GM23338 (cell line): ENCODE measurements around the gene ROBO1. TPM values are rescaled to one million over a fixed set of nuclear protein-coding genes. Genes with fewer than 3 reads are reported as not detected.

Experiments used
- ATAC-seq: fragments of 200-7000 bp; cut with Tn5 transposase; 3 replicates; pipeline ENCODE4 v1.9.1; 2020
- DNase-seq: peaks from one replicate; pipeline ENCODE4 v3.0.0-alpha.2; 2015; ENCODE audit warnings: low spot score
- H2AFZ ChIP-seq: fragments of 200-600 bp; sonication (generic); 2 replicates; pipeline ENCODE4 v1.8.0; 2016; ENCODE audit warnings: antibody characterized with exemption, mild to moderate bottlenecking, moderate library complexity
- H3F3A ChIP-seq: fragments of 200-600 bp; sonication (generic); replicated peaks from 2 replicates; pipeline ENCODE4 v1.8.0; 2017; ENCODE audit warnings: antibody characterized with exemption, mixed run types, low read depth
- H3K27ac ChIP-seq: fragments of 200-600 bp; sonication (generic); 2 replicates; pipeline ENCODE4 v1.6.1; 2016; ENCODE audit warnings: low read depth
- H3K27me3 ChIP-seq: fragments of 200-600 bp; sonication (generic); 2 replicates; pipeline ENCODE4 v1.8.0; 2016; ENCODE audit warnings: mild to moderate bottlenecking, mixed run types, moderate library complexity; ENCODE audit not compliant: insufficient read depth
- H3K36me3 ChIP-seq: fragments of 200-600 bp; sonication (generic); 2 replicates; pipeline ENCODE4 v1.8.0; 2016; ENCODE audit warnings: mild to moderate bottlenecking; ENCODE audit not compliant: insufficient read depth
- H3K4me1 ChIP-seq: fragments of 200-600 bp; sonication (generic); 2 replicates; pipeline ENCODE4 v1.8.0; 2016; ENCODE audit warnings: mild to moderate bottlenecking, moderate library complexity; ENCODE audit not compliant: insufficient read depth
- H3K4me2 ChIP-seq: fragments of 200-600 bp; sonication (generic); 2 replicates; pipeline ENCODE4 v1.7.1; 2017; ENCODE audit warnings: mixed run types
- H3K4me3 ChIP-seq: fragments of 200-600 bp; sonication (generic); 2 replicates; pipeline ENCODE4 v1.6.1; 2016; ENCODE audit warnings: mixed run types
- H3K79me2 ChIP-seq: fragments of 200-600 bp; sonication (generic); replicated peaks from 2 replicates; pipeline ENCODE4 v1.8.0; 2017; ENCODE audit warnings: mild to moderate bottlenecking; ENCODE audit not compliant: insufficient read depth
- H3K9me2 ChIP-seq: fragments of 200-600 bp; sonication (generic); 2 replicates; pipeline ENCODE4 v1.8.0; 2017; ENCODE audit not compliant: insufficient read depth
- H4K20me1 ChIP-seq: fragments of 200-600 bp; sonication (generic); replicated peaks from 2 replicates; pipeline ENCODE4 v1.8.0; 2017; ENCODE audit warnings: mild to moderate bottlenecking; ENCODE audit not compliant: insufficient read depth
- H3K27ac Mint-ChIP-seq: 2 replicates; pipeline ENCODE4 v1.8.0; 2020; ENCODE audit warnings: inconsistent platforms, mild to moderate bottlenecking, moderate library complexity, mixed read lengths
- H3K27me3 Mint-ChIP-seq: 3 replicates; pipeline ENCODE4 v1.8.0; 2022; ENCODE audit warnings: low read depth, mild to moderate bottlenecking, moderate library complexity, mixed read lengths, inconsistent platforms; ENCODE audit not compliant: insufficient read depth, poor library complexity
- H3K36me3 Mint-ChIP-seq: 3 replicates; pipeline ENCODE4 v1.8.0; 2021; ENCODE audit warnings: low read depth, mild to moderate bottlenecking, inconsistent platforms, moderate library complexity, mixed read lengths
- H3K4me1 Mint-ChIP-seq: 3 replicates; pipeline ENCODE4 v1.8.0; 2020; ENCODE audit warnings: mild to moderate bottlenecking, inconsistent platforms, mixed read lengths
- H3K4me3 Mint-ChIP-seq: 3 replicates; pipeline ENCODE4 v1.8.0; 2021; ENCODE audit warnings: moderate library complexity, mild to moderate bottlenecking, inconsistent platforms, mixed read lengths
- H3K9me3 Mint-ChIP-seq: 3 replicates; pipeline ENCODE4 v1.8.0; 2020; ENCODE audit warnings: moderate library complexity, mild to moderate bottlenecking, inconsistent platforms, mixed read lengths
- CREB1 ChIP-seq: fragments of 250-450 bp; sonication (Bioruptor Pico); IDR thresholded peaks from 2 replicates; pipeline ENCODE4 v1.5.0; 2020; ENCODE audit warnings: low read depth, mild to moderate bottlenecking, moderate library complexity
- EZH2 ChIP-seq: fragments of 200-600 bp; sonication (generic); IDR thresholded peaks from one replicate; pipeline ENCODE4 v1.8.0; 2017; ENCODE audit warnings: antibody characterized with exemption, mild to moderate bottlenecking, low read depth; ENCODE audit not compliant: unreplicated experiment
- EZH2phosphoT487 ChIP-seq: fragments of 200-600 bp; sonication (generic); IDR thresholded peaks from one replicate; pipeline ENCODE4 v1.8.1; 2018; ENCODE audit warnings: antibody characterized with exemption; ENCODE audit not compliant: unreplicated experiment
- JUNB ChIP-seq: IDR thresholded peaks from one replicate; pipeline ENCODE4 v1.6.1; 2016; ENCODE audit warnings: antibody characterized with exemption; ENCODE audit not compliant: unreplicated experiment
- POLR2AphosphoS5 ChIP-seq: IDR thresholded peaks from 2 replicates; pipeline ENCODE4 v1.6.1; 2016; ENCODE audit warnings: antibody characterized with exemption, low read depth
- STAT1 ChIP-seq: IDR thresholded peaks from one replicate; pipeline ENCODE4 v1.6.1; 2016; ENCODE audit warnings: antibody characterized with exemption; ENCODE audit not compliant: unreplicated experiment
- ZNF114 ChIP-seq: fragments of 250-450 bp; sonication (Bioruptor Pico); IDR thresholded peaks from 2 replicates; pipeline ENCODE4 v1.5.0; 2020; ENCODE audit warnings: mild to moderate bottlenecking, moderate library complexity
- ZNF331 ChIP-seq: fragments of 250-450 bp; sonication (Bioruptor Pico); IDR thresholded peaks from 2 replicates; pipeline ENCODE4 v1.5.0; 2020; ENCODE audit warnings: low read depth, mild to moderate bottlenecking, moderate library complexity
- polyA plus RNA-seq: library from polyadenylated mRNA; unstranded; fragments of >200 nt; fragmentation: Nextera tagmentation; extraction: Ambion mirVana; gene quantifications from 2 replicates; pipeline ENCODE4 v1.2.1, GENCODE V29; 2016
- total RNA-seq: library from RNA; depleted of rRNA; stranded (reverse); fragments of >200 nt; shearing (Covaris generic); gene quantifications from 2 replicates; pipeline ENCODE4 v1.2.3, GENCODE V29; 2014
- TF ChIP-seq, protein P1 (sequence below): IDR thresholded peaks from one replicate; pipeline ENCODE4 v1.6.1; 2018; ENCODE audit warnings: antibody characterized with exemption; ENCODE audit not compliant: unreplicated experiment
- TF ChIP-seq, protein P2 (sequence below): fragments of 250-450 bp; sonication (Bioruptor Pico); IDR thresholded peaks from 2 replicates; pipeline ENCODE4 v1.5.0; 2020; ENCODE audit warnings: mild to moderate bottlenecking, moderate library complexity
- TF ChIP-seq, protein P3 (sequence below): IDR thresholded peaks from 2 replicates; pipeline ENCODE4 v1.6.1; 2016; ENCODE audit warnings: antibody characterized with exemption

The ROBO1 gene
- total and polyA plus RNA-seq, 2 experiments from 2014 or later = 19.2 to 78.3 TPM

DNA sequence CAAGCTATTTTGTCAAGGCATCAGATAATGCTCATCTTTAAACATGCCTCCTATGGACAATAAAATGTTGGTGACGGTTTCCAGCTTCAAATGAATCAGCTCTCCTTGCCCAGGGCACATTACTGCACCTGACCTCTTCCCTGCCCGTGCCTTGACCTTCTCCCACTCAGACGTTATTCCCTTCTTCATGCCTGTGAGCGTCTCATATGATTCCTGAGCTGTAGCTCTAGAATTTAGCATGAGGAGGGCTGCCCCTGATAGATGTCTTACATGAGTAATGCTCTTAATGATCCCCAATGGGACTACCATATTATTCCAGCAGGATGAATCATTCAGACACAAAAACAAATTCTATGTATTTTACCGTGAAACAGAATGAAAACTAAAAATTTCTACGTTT, 762.7 kb downstream of the ROBO1 start:
- peaks cover 33% of the 10 kb centered on the region for H3K4me1 Mint-ChIP-seq
- no peak overlapping the region; the same call in 1 of the 2 replicates for H3K27ac Mint-ChIP-seq
- peaks cover 21% of the 10 kb centered on the region for H4K20me1 ChIP-seq
- peaks cover 96% of the 10 kb centered on the region for H3K79me2 ChIP-seq
- H3F3A ChIP-seq = no peaks in the 10 kb centered on the region
- no peaks in the 10 kb centered on the region for H3K27me3 ChIP-seq
- no peaks in the 10 kb centered on the region for H3K9me2 ChIP-seq
- peaks cover 3% of the 10 kb centered on the region; the same call in 2 of the 3 replicates for H3K36me3 Mint-ChIP-seq
- H3K4me1 ChIP-seq = peaks cover 17% of the 10 kb centered on the region
- peaks cover 4% of the 10 kb centered on the region for H3K27me3 Mint-ChIP-seq
- no peak overlapping the region for H3K4me3 ChIP-seq
- H3K27ac ChIP-seq = no peak overlapping the region
- no peak overlapping the region for H3K4me2 ChIP-seq
- no peaks in the 10 kb centered on the region; the same call in 2 of the 3 replicates for H3K9me3 Mint-ChIP-seq
- TF ChIP-seq POLR2AphosphoS5 = no peak
- no peak for TF ChIP-seq ZNF114 (CRISPR knock-in tag)
- no peak overlapping the region for H2AFZ ChIP-seq
- no peak for ATAC-seq
- no peak overlapping the region for H3K4me3 Mint-ChIP-seq
- H3K36me3 ChIP-seq = no peaks in the 10 kb centered on the region
- DNase-seq = no peak

DNA sequence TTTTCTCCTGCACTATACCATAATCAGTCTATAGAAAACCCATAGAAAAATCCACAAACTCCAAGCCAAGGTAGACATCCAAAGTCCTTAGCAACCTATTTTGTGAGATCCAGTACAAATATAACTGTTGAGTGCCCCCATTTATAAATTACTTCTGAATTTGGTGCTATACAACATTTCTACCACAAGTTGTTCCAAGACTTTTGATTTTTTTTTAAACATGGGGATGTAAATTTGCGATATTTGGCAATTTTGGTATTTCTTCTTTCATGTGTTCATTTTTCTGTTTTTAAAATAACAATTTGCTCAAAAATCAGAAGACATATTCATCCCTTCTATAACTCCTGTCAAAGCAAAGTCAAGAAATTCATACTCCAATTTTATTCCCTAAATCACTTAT, 763.8 kb downstream of the ROBO1 start:
- Histone ChIP-seq H3K27ac (no peak overlapping the region), H3F3A (no peaks in the 10 kb centered on the region), H4K20me1 (peaks cover 15% of the 10 kb centered on the region), H3K4me3 (no peak overlapping the region), H3K4me2 (no peak overlapping the region), H3K36me3 (no peaks in the 10 kb centered on the region), H3K27me3 (no peaks in the 10 kb centered on the region), H3K79me2 (peaks cover 96% of the 10 kb centered on the region), H2AFZ (no peak overlapping the region), H3K4me1 (peaks cover 17% of the 10 kb centered on the region), H3K9me2 (no peaks in the 10 kb centered on the region)
- Mint-ChIP-seq H3K4me1 (peaks cover 29% of the 10 kb centered on the region), H3K36me3 (peaks cover 3% of the 10 kb centered on the region; the same call in 2 of the 3 replicates), H3K4me3 (no peak overlapping the region), H3K27ac (no peak overlapping the region), H3K9me3 (no peaks in the 10 kb centered on the region; the same call in 2 of the 3 replicates), H3K27me3 (peaks cover 4% of the 10 kb centered on the region)
- DNase-seq (no peak), ATAC-seq (no peak)
- TF ChIP-seq, protein P1, sequence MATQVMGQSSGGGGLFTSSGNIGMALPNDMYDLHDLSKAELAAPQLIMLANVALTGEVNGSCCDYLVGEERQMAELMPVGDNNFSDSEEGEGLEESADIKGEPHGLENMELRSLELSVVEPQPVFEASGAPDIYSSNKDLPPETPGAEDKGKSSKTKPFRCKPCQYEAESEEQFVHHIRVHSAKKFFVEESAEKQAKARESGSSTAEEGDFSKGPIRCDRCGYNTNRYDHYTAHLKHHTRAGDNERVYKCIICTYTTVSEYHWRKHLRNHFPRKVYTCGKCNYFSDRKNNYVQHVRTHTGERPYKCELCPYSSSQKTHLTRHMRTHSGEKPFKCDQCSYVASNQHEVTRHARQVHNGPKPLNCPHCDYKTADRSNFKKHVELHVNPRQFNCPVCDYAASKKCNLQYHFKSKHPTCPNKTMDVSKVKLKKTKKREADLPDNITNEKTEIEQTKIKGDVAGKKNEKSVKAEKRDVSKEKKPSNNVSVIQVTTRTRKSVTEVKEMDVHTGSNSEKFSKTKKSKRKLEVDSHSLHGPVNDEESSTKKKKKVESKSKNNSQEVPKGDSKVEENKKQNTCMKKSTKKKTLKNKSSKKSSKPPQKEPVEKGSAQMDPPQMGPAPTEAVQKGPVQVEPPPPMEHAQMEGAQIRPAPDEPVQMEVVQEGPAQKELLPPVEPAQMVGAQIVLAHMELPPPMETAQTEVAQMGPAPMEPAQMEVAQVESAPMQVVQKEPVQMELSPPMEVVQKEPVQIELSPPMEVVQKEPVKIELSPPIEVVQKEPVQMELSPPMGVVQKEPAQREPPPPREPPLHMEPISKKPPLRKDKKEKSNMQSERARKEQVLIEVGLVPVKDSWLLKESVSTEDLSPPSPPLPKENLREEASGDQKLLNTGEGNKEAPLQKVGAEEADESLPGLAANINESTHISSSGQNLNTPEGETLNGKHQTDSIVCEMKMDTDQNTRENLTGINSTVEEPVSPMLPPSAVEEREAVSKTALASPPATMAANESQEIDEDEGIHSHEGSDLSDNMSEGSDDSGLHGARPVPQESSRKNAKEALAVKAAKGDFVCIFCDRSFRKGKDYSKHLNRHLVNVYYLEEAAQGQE = no peak
- TF ChIP-seq STAT1 = no peak
- no peak for TF ChIP-seq ZNF331 (CRISPR knock-in tag)
- TF ChIP-seq JUNB = no peak
- TF ChIP-seq, protein P2, sequence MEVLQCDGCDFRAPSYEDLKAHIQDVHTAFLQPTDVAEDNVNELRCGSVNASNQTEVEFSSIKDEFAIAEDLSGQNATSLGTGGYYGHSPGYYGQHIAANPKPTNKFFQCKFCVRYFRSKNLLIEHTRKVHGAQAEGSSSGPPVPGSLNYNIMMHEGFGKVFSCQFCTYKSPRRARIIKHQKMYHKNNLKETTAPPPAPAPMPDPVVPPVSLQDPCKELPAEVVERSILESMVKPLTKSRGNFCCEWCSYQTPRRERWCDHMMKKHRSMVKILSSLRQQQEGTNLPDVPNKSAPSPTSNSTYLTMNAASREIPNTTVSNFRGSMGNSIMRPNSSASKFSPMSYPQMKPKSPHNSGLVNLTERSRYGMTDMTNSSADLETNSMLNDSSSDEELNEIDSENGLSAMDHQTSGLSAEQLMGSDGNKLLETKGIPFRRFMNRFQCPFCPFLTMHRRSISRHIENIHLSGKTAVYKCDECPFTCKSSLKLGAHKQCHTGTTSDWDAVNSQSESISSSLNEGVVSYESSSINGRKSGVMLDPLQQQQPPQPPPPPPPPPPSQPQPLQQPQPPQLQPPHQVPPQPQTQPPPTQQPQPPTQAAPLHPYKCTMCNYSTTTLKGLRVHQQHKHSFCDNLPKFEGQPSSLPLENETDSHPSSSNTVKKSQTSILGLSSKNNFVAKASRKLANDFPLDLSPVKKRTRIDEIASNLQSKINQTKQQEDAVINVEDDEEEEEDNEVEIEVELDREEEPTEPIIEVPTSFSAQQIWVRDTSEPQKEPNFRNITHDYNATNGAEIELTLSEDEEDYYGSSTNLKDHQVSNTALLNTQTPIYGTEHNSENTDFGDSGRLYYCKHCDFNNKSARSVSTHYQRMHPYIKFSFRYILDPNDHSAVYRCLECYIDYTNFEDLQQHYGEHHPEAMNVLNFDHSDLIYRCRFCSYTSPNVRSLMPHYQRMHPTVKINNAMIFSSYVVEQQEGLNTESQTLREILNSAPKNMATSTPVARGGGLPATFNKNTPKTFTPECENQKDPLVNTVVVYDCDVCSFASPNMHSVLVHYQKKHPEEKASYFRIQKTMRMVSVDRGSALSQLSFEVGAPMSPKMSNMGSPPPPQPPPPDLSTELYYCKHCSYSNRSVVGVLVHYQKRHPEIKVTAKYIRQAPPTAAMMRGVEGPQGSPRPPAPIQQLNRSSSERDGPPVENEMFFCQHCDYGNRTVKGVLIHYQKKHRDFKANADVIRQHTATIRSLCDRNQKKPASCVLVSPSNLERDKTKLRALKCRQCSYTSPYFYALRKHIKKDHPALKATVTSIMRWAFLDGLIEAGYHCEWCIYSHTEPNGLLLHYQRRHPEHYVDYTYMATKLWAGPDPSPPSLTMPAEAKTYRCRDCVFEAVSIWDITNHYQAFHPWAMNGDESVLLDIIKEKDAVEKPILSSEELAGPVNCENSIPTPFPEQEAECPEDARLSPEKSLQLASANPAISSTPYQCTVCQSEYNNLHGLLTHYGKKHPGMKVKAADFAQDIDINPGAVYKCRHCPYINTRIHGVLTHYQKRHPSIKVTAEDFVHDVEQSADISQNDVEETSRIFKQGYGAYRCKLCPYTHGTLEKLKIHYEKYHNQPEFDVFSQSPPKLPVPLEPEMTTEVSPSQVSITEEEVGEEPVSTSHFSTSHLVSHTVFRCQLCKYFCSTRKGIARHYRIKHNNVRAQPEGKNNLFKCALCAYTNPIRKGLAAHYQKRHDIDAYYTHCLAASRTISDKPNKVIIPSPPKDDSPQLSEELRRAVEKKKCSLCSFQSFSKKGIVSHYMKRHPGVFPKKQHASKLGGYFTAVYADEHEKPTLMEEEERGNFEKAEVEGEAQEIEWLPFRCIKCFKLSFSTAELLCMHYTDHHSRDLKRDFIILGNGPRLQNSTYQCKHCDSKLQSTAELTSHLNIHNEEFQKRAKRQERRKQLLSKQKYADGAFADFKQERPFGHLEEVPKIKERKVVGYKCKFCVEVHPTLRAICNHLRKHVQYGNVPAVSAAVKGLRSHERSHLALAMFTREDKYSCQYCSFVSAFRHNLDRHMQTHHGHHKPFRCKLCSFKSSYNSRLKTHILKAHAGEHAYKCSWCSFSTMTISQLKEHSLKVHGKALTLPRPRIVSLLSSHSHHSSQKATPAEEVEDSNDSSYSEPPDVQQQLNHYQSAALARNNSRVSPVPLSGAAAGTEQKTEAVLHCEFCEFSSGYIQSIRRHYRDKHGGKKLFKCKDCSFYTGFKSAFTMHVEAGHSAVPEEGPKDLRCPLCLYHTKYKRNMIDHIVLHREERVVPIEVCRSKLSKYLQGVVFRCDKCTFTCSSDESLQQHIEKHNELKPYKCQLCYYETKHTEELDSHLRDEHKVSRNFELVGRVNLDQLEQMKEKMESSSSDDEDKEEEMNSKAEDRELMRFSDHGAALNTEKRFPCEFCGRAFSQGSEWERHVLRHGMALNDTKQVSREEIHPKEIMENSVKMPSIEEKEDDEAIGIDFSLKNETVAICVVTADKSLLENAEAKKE (CRISPR knock-in tag) = no peak
- TF ChIP-seq EZH2 = no peak
- TF ChIP-seq EZH2phosphoT487 = no peak
- TF ChIP-seq, protein P3, sequence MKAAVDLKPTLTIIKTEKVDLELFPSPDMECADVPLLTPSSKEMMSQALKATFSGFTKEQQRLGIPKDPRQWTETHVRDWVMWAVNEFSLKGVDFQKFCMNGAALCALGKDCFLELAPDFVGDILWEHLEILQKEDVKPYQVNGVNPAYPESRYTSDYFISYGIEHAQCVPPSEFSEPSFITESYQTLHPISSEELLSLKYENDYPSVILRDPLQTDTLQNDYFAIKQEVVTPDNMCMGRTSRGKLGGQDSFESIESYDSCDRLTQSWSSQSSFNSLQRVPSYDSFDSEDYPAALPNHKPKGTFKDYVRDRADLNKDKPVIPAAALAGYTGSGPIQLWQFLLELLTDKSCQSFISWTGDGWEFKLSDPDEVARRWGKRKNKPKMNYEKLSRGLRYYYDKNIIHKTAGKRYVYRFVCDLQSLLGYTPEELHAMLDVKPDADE = no peak
- no peak for TF ChIP-seq CREB1 (CRISPR knock-in tag)
